NCI-H146 treated with DMSO at 0.1 percent for 48 hours (cell line): ENCODE data around the gene RPLP2.

ENCODE experiments used
- DNase-seq: peaks from one replicate; lab custom pipeline; 2025; ENCODE audit not compliant: unreplicated experiment; lab: John Stamatoyannopoulos, UW

The RPLP2 gene

DNA sequence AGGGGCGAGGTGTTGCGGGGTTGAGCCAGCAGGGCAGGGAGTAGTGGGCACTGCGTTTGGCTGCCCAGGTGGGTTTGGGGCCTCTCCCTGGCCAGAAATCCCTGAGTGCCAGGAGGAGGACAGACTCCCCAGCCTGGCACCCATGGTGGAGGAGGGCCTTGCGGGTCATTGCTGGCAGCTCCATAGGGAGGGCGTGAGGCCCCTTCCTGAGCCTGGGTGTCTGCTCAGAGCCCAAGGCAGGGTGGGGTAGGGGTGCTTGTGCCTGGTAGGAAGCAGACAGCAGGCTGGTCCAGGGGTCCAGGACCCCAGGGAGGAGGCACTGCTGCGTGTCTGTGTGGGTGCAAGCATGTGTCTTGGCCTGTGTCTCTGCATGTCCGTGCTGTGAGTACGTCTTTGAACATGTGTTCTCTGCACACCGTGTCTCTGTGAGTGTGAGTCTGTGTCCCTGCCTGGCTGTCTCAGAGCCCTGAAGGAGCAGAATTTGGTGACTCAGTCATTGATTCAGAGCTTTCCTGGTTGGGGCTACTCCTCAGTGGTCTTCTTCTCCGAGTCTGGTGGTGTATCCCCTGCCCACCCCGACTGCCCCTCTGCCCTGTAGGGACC is 36.8 kb downstream of the RPLP2 start:
- no peak for DNase-seq

GRCh38 chr11:847876-848275 is 38.1 kb downstream of the RPLP2 start:
- DNase-seq: no peak

- no peak for DNase-seq
Observed at GRCh38 chr11:848380-848931, 38.7 kb downstream of the RPLP2 start.

DNA sequence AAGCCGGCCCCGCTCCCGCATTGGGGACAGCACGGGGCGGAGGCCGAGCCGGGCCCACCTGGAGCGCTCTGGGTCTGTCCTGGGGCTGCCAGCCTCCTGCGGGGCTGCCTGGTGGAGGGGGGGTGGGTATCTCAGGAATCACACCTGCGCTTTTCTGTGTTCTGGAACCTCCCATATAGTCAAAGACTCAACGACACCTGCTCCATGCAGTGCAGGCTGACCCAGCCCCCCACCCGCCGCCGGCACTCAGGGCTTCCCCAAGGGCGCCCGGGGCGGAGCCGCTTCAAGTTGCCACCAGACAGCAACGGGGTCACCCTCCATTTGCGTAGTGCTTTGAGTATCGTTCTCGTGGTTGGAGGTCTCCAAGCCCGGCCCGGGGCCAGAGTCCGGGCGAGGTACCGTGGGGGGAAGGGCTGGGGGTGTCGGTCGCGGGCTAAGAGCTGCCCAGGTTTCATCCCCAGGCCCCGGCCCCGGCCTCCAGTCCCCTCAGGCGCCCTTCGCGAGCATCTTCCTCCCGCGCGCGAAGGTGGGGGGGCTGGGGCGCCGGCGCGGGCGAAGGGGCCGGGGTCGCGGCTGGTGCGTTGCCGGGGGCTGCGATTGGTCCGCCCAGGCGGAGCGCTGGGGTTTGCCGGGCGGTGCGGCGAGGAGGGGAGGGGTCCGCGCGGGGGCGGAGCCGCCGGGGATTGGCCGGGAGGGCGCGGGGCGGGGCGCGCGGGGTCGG is 39.5 kb downstream of the RPLP2 start:
- peak; percentile 35 for DNase-seq

DNA sequence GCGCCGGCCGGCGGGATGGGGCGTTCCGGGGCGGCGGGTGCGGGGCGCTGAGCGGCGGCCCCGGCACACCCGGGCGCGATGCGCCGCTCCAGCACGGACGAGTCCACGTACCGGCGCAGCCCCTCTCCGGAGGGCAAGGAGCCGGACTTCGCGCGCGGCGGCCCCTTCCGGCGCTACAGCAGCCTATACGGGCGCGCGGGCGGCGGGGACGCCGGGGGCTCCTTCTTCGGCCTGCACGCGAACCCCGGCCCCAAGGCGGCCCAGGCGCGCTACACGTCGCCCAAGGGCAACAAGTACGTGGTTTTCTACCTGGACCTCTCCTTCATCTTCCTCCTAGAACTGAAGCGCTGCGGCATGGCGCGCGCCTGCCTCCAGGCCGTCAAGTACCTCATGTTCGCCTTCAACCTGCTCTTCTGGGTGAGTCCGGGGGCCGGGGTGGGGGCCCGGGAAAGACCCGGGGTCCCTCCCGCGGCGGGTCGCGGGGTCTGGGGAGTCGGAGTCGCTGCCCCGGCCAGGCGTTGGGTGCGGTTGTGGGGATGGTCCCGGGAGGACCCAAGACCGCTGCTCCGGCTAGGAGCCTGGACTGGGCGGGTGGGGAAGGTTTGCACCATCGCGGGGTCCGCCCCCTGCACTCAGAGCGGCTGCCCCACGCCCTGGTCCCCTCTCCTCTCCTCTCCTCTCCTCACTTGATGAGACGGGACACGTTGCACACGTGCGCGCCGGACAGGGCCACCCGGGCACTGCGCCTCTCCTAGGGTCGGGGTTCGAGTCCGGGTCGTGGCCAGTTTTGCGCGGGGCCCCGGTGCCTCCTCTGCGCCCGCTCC is 40.4 kb downstream of the RPLP2 start:
- DNase-seq: no peak

DNA sequence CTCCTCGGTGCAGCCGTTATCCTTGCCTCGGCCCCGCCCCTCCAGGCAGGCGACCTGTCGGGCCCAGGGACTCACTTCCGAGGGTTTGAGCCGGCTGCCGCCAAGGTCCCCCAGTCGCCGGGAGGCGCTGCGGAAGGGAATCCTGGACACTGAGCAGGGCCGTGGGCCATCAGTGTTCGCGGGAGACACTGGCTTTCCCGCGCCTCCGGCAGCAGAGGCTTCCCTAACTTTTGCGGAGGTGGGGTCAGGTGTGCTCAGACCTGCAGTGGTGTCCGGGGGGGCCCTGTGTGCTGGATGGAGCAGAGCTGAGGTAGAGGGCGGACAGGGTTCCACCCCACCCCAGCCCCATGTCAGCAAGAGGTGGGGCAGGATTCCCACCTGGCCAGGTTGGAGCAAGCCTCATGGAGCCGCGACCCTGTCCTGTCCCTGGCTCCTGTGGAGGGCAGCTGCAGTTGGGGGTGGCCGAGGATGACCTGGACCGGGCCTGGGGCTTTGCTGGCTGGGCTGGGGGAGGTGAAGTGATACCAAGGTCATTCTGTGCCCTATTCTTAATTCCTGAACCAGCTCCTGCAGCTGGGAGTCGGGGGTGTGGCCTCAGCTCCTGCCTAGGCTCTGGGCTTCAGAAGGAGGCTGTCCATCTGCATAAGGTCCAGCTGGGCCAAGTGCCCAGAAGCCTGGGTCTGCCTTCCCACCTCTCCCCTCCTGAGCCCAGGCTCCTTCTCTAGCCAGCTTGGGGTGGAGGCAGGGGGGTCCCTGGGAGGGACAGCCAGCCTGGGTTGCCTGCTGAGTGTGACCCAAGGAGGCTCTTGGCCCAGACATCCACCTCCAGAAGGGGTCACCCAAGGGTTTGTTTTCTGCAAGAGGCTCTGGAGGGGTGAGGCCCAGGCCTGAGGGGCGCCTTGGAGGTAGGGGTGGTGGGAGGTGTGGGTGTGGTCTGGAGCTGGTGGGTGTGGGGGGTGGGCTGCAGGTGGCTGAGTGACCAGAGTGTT is 41.3 kb downstream of the RPLP2 start:
- DNase-seq: no peak

GRCh38 chr11:852762-853161 is 43.0 kb downstream of the RPLP2 start:
- DNase-seq: no peak

- no peak for DNase-seq
Observed at GRCh38 chr11:853682-854448, 44.1 kb downstream of the RPLP2 start.

GRCh38 chr11:854601-855329 is 45.0 kb downstream of the RPLP2 start:
- DNase-seq: no peak

DNA sequence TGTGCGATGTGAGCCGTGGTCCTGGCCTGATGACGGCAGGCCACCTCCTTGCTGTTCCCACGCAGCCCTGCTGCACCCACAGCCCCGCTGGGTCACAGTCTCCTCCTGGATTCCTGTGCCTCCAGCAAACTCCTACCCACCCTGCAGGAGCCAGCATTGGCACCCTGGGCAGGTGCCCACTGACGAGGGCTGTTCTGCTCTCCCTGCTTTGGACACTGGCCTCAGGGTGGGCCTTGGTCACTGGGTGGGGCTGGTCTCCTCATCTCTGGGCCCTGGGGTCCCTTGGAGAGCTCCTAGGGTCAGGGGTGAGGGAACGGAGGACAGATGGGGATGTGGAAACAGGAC is 45.5 kb downstream of the RPLP2 start:
- DNase-seq: no peak

GRCh38 chr11:855796-856195 is 46.0 kb downstream of the RPLP2 start:
- no peak for DNase-seq

DNA sequence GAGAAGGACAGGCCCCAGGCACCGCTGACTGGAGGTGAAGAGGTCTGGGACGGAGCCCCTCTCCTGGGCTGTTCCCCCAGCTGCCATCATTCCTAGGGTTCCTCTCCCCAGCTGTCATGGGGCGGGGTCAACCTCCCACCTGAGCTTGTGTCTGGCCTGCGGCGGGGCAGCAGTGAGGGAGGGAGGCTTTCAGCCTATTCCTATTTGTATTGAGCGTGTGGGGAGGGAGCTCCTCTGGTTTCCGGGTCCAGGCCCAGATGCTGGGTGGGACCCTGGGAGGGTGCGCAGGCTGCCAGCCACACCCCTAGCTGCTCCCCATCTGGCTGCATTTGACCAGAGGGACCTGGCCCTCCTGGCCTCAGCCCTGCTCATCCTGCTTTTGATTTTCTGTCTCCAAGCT is 46.6 kb downstream of the RPLP2 start:
- DNase-seq: no peak

- DNase-seq: no peak
Observed at GRCh38 chr11:858053-858761, 48.4 kb downstream of the RPLP2 start.

- no peak for DNase-seq
Observed at GRCh38 chr11:858762-859339, 49.1 kb downstream of the RPLP2 start.

- DNase-seq: no peak
Observed at GRCh38 chr11:859394-860131, 49.8 kb downstream of the RPLP2 start.

- DNase-seq: no peak
Observed at GRCh38 chr11:860234-861104, 50.7 kb downstream of the RPLP2 start.

GRCh38 chr11:861105-861479 is 51.3 kb downstream of the RPLP2 start:
- DNase-seq: peak; percentile 11
